Prostate gland (tissue), 2 donors: ENCODE results near the gene FOXD1. TPM values are rescaled to one million over a fixed set of nuclear protein-coding genes. Genes with fewer than 3 reads are reported as not detected.

Experiments
- DNase-seq: peaks from one replicate; pipeline ENCODE4 v3.0.0-alpha.2; 2019; ENCODE audit warnings: low spot score
- H3K27ac ChIP-seq, 2 donors: fragments of 200-600 bp; sonication (generic); 2 replicates each; pipeline ENCODE4 v1.5.1; 2017 to 2019
- H3K27me3 ChIP-seq: fragments of 200-600 bp; sonication (generic); replicated peaks from 2 replicates; pipeline ENCODE4 v1.5.1; 2019; ENCODE audit not compliant: insufficient read depth
- H3K36me3 ChIP-seq, 2 donors: fragments of 200-600 bp; sonication (generic); 1 replicate in 1 of 2; 2 replicates in 1 of 2; pipeline versions ENCODE4 v1.5.1 to v1.8.1; 2017 to 2019
- H3K4me1 ChIP-seq: fragments of 200-600 bp; sonication (generic); replicated peaks from 2 replicates; pipeline ENCODE4 v1.5.1; 2019
- H3K4me3 ChIP-seq, 2 donors: fragments of 200-600 bp; sonication (generic); 2 replicates each; pipeline ENCODE4 v1.5.1; 2017 to 2019
- H3K9me3 ChIP-seq: fragments of 200-600 bp; sonication (generic); 2 replicates; pipeline ENCODE4 v1.5.1; 2017
- CTCF ChIP-seq, 4 experiments: fragments of 200-600 bp in 2 of 4; fragments of 450-650 bp in 2 of 4; sonication (generic) in 2 of 4; IDR thresholded peaks; 1 replicate in 3 of 4; 2 replicates in 1 of 4; pipeline ENCODE4 v1.5.1; 2016 to 2019; ENCODE audit warnings: antibody characterized with exemption in 4 of 4, mild to moderate bottlenecking in 2 of 4, moderate library complexity in 2 of 4
- POLR2A ChIP-seq: fragments of 450-650 bp; IDR thresholded peaks from one replicate; pipeline ENCODE4 v1.6.1; 2016; ENCODE audit warnings: antibody characterized with exemption, mild to moderate bottlenecking
- POLR2AphosphoS5 ChIP-seq: sonication (generic); formaldehyde crosslinking; IDR thresholded peaks from one replicate; pipeline ENCODE4 v1.6.1; 2017; ENCODE audit warnings: antibody characterized with exemption
- WGBS: methylation state at CpG from one replicate; pipeline ENCODE4 v1.1.5; 2018; 5-methylcytosine and 5-hydroxymethylcytosine counted together
- intact Hi-C: fragments of 100-400 bp; cut with DNase I; formaldehyde crosslinking; loops from one replicate; pipeline ENCODE4 v1.14.2; 2022
- total RNA-seq, 2 donors: library from RNA; depleted of rRNA; stranded (reverse); fragments of >200 nt; gene quantifications; one replicate each; pipeline ENCODE4 v1.1.0, GENCODE V29; 2016

Gene FOXD1
- total RNA-seq, 2 donors from 2014 or later, result 1.6 to 2.8 TPM

- Histone ChIP-seq H3K27me3 (peaks cover 59% of the 10 kb centered on the region), H3K36me3 (no peaks in the 10 kb centered on the region), H3K9me3 (no peaks in the 10 kb centered on the region), H3K4me3 (no peak overlapping the region), H3K27ac (no peak overlapping the region), H3K4me1 (peaks cover 11% of the 10 kb centered on the region)
- TF ChIP-seq POLR2A (no peak), CTCF (IDR thresholded peaks at IDR 0.05) (no peak), POLR2AphosphoS5 (no peak)
- DNase-seq, result no peak
- intact Hi-C loops, result no loop called here
- 18% methylated on average over 5 of the region's 5 CpGs for WGBS
Measured at GRCh38 chr5:73438645-73439470, 9.7 kb downstream of the FOXD1 start.

- no peak overlapping the region for H3K27ac ChIP-seq
- no peaks in the 10 kb centered on the region for H3K9me3 ChIP-seq
- H3K4me3 ChIP-seq, result no peak overlapping the region
- intact Hi-C loops, result no loop called here
- H3K4me1 ChIP-seq, result peaks cover 11% of the 10 kb centered on the region
- H3K36me3 ChIP-seq, result no peaks in the 10 kb centered on the region
- 8% methylated on average over 18 of the region's 18 CpGs for WGBS
- H3K27me3 ChIP-seq, result peaks cover 52% of the 10 kb centered on the region
- TF ChIP-seq POLR2AphosphoS5, result no peak
- no peak for TF ChIP-seq POLR2A
- no peak for TF ChIP-seq CTCF (IDR thresholded peaks at IDR 0.05)
- DNase-seq, result no peak
Measured at GRCh38 chr5:73437777-73438644, 10.6 kb downstream of the FOXD1 start.

- intact Hi-C loops, result no loop called here
- peaks cover 44% of the 10 kb centered on the region for H3K27me3 ChIP-seq
- H3K4me1 ChIP-seq, result peaks cover 11% of the 10 kb centered on the region
- H3K9me3 ChIP-seq, result no peaks in the 10 kb centered on the region
- no peak for TF ChIP-seq POLR2A
- peak; percentile 60 for TF ChIP-seq POLR2AphosphoS5
- H3K4me3 ChIP-seq, result peak overlapping the region; percentile 11 to 20
- no peak overlapping the region for H3K27ac ChIP-seq
- no peaks in the 10 kb centered on the region for H3K36me3 ChIP-seq
- 1% methylated on average over 69 of the region's 69 CpGs for WGBS
- peak; percentile 46 for DNase-seq
Measured at GRCh38 chr5:73437101-73437776, 11.3 kb downstream of the FOXD1 start.

- DNase-seq, result no peak
- Histone ChIP-seq H3K27ac (no peak overlapping the region), H3K36me3 (no peaks in the 10 kb centered on the region), H3K9me3 (no peaks in the 10 kb centered on the region), H3K27me3 (peaks cover 39% of the 10 kb centered on the region), H3K4me3 (peak overlapping the region; percentile 11 to 20), H3K4me1 (peaks cover 11% of the 10 kb centered on the region)
- TF ChIP-seq POLR2A (no peak), POLR2AphosphoS5 (no peak), CTCF (IDR thresholded peaks at IDR 0.05) (no peak)
- intact Hi-C loops, result no loop called here
- 2% methylated on average over 24 of the region's 66 CpGs for WGBS
Measured at GRCh38 chr5:73436535-73437100, 12.0 kb downstream of the FOXD1 start.
